GM18867 (cell line): Measurements from ENCODE around the gene NANOG.
"Not testable (repeated sequence)": the region's sequence is repeated elsewhere in the genome, so short reads cannot be mapped to it uniquely, and the experiment has no call there.

Experiments
- ATAC-seq: cut with Tn5 transposase; IDR thresholded peaks from one replicate; pipeline ENCODE4 v1.9.1; 2021; ENCODE audit warnings: mild to moderate bottlenecking, moderate library complexity; ENCODE audit not compliant: unreplicated experiment

The NANOG gene

GRCh38 chr12:7788884-7789528 lies at the start of gene NANOG:
Gene NANOG (plus strand): TSS chr12:7789402. CDS start chr12:7789615, 213 bp downstream.
- not testable (repeated sequence) for ATAC-seq

GRCh38 chr12:7747246-7747645 lies 42.0 kb upstream of the NANOG start, which contains the start of gene CLEC4C:
Gene CLEC4C (minus strand): TSS chr12:7747375. CDS start chr12:7747348, 27 bp downstream.
- ATAC-seq: no peak

- no peak for ATAC-seq
Measured at GRCh38 chr12:7748852-7749251, 40.4 kb upstream of the NANOG start.

GRCh38 chr12:7749442-7749841 lies 39.8 kb upstream of the NANOG start:
- ATAC-seq: peak; percentile 59

GRCh38 chr12:7750350-7750749 lies 38.9 kb upstream of the NANOG start:
- ATAC-seq: no peak

GRCh38 chr12:7751394-7751793 lies 37.8 kb upstream of the NANOG start:
- ATAC-seq: no peak

GRCh38 chr12:7751941-7752922 lies 37.0 kb upstream of the NANOG start:
- ATAC-seq: not testable (repeated sequence)

- ATAC-seq: not testable (repeated sequence)
Measured at GRCh38 chr12:7755668-7756067, 33.5 kb upstream of the NANOG start.

- no peak for ATAC-seq
Measured at GRCh38 chr12:7756993-7757392, 32.2 kb upstream of the NANOG start.

GRCh38 chr12:7758766-7759140 lies 30.4 kb upstream of the NANOG start:
- ATAC-seq: no peak

- ATAC-seq: no peak
Measured at GRCh38 chr12:7769999-7770398, 19.2 kb upstream of the NANOG start.

- no peak for ATAC-seq
Measured at GRCh38 chr12:7781274-7781673, 7.9 kb upstream of the NANOG start.

- ATAC-seq: no peak
Measured at GRCh38 chr12:7782055-7782454, 7.1 kb upstream of the NANOG start.

- ATAC-seq: not testable (repeated sequence)
Measured at GRCh38 chr12:7783433-7783832, 5.8 kb upstream of the NANOG start.

- no peak for ATAC-seq
Measured at GRCh38 chr12:7784701-7785100, 4.5 kb upstream of the NANOG start.

GRCh38 chr12:7787574-7788293 lies 1.5 kb upstream of the NANOG start:
- no peak for ATAC-seq

GRCh38 chr12:7788294-7788660 lies 925 bp upstream of the NANOG start:
- no peak for ATAC-seq

- ATAC-seq: no peak
Measured at GRCh38 chr12:7793211-7793610, 4.0 kb downstream of the NANOG start.

GRCh38 chr12:7797269-7797668 lies 8.1 kb downstream of the NANOG start:
- not testable (repeated sequence) for ATAC-seq

GRCh38 chr12:7797698-7798398 lies 8.6 kb downstream of the NANOG start:
- no peak for ATAC-seq
